ENCODE results near the gene SNAPC5. TPM values are rescaled to one million over a fixed set of nuclear protein-coding genes. Genes with fewer than 3 reads are reported as not detected.

SNAPC5 gene
- total and polyA plus RNA-seq, 2 donors from 2014 or later, result 29.6 to 49.6 TPM

GRCh38 chr15:66514586-66514985 is 17.0 kb upstream of the SNAPC5 start:
- Histone ChIP-seq H3K27me3 (ENCODE audit: control insufficient read depth, insufficient read depth, low read length) (no peaks in the 10 kb centered on the region), H3K9ac (ENCODE audit: low read length in 3 of 3) (no peak overlapping the region), H3K9me3 (ENCODE audit: control insufficient read depth in 2 of 3, insufficient read depth in 1 of 3, low read length in 3 of 3) (no peaks in the 10 kb centered on the region), H3K4me1 (ENCODE audit: control insufficient read depth in 2 of 3, insufficient read depth in 2 of 3, low read depth in 1 of 3, low read length in 3 of 3) (no peaks in the 10 kb centered on the region), H3K27ac (ENCODE audit: low read depth in 2 of 2, low read length in 2 of 2) (no peak overlapping the region), H3K36me3 (ENCODE audit: control insufficient read depth in 2 of 3, insufficient read depth in 3 of 3, low read length in 3 of 3) (no peaks in the 10 kb centered on the region), H3K4me3 (ENCODE audit: low read length in 3 of 3) (no peak overlapping the region)
- no peak for DNase-seq
- FAIRE-seq, result no peak
- intact Hi-C loops (cut with DNase I), result no loop called here
- no peak for TF ChIP-seq CTCF (IDR thresholded peaks at IDR 0.05; ENCODE audit: borderline replicate concordance, extremely low read depth, insufficient read depth)

DNA sequence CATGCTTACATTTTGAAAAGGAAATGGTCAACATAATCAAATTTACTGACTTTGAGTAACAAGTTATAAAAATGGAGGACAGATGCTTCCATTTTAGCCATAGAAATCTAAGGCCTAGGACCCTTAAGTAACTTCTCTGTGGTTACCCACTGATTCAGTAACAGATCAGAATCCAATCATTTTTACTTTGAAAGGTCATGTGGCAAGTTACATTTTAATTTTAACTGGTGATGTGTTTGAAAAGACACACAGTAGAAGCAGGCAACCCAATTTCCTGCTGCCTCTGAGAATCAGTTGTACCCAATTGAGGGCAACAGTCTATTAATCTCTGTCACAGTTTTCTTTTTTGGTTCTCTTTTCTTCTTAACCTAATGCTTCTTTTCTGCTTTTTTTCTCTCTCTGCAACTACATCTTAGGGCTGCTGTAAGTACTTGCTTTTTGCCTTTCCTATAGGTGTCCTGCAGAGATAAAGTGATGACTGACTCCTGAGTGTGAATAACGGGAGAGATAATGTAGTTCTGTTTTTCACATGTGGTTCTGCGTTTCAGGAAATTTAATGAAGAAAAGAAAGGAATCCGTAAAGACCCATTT is 10.8 kb upstream of the SNAPC5 start:
- H3K9me3 ChIP-seq (ENCODE audit: control insufficient read depth in 2 of 3, insufficient read depth in 1 of 3, low read length in 3 of 3), result no peaks in the 10 kb centered on the region
- DNase-seq (no peak), FAIRE-seq (no peak)
- H3K4me1 ChIP-seq (ENCODE audit: control insufficient read depth in 2 of 3, insufficient read depth in 2 of 3, low read depth in 1 of 3, low read length in 3 of 3), result peaks cover 2 to 5% (median 2%) of the 10 kb centered on the region in 3 donors
- H3K9ac ChIP-seq (ENCODE audit: low read length in 3 of 3), result no peak overlapping the region
- no peaks in the 10 kb centered on the region for H3K36me3 ChIP-seq (ENCODE audit: control insufficient read depth in 2 of 3, insufficient read depth in 3 of 3, low read length in 3 of 3)
- H3K27me3 ChIP-seq (ENCODE audit: control insufficient read depth, insufficient read depth, low read length), result no peaks in the 10 kb centered on the region
- intact Hi-C loops (cut with DNase I), result no loop called here
- H3K27ac ChIP-seq (ENCODE audit: low read depth in 2 of 2, low read length in 2 of 2), result no peak overlapping the region
- no peak for TF ChIP-seq CTCF (IDR thresholded peaks at IDR 0.05; ENCODE audit: borderline replicate concordance, extremely low read depth, insufficient read depth)
- H3K4me3 ChIP-seq (ENCODE audit: low read length in 3 of 3), result no peak overlapping the region

GRCh38 chr15:66505818-66506217 is 8.3 kb upstream of the SNAPC5 start:
- H3K9ac ChIP-seq (ENCODE audit: low read length in 3 of 3), result peak overlapping the region in 2 of 3 donors; percentile 95 to 96
- peaks cover 3 to 17% (median 13%) of the 10 kb centered on the region in 3 donors for H3K36me3 ChIP-seq (ENCODE audit: control insufficient read depth in 2 of 3, insufficient read depth in 3 of 3, low read length in 3 of 3)
- no peak for FAIRE-seq
- intact Hi-C loops (cut with DNase I), result no loop called here
- H3K4me3 ChIP-seq (ENCODE audit: low read length in 3 of 3), result peak overlapping the region; percentile 95 to 98 (median 97)
- DNase-seq, result peak in 1 of 5 donors; percentile 19
- H3K27ac ChIP-seq (ENCODE audit: low read depth in 2 of 2, low read length in 2 of 2), result no peak overlapping the region
- no peak for TF ChIP-seq CTCF (IDR thresholded peaks at IDR 0.05; ENCODE audit: borderline replicate concordance, extremely low read depth, insufficient read depth)
- peaks cover 3 to 7% (median 5%) of the 10 kb centered on the region in 3 donors for H3K4me1 ChIP-seq (ENCODE audit: control insufficient read depth in 2 of 3, insufficient read depth in 2 of 3, low read depth in 1 of 3, low read length in 3 of 3)
- H3K27me3 ChIP-seq (ENCODE audit: control insufficient read depth, insufficient read depth, low read length), result no peaks in the 10 kb centered on the region
- no peaks in the 10 kb centered on the region for H3K9me3 ChIP-seq (ENCODE audit: control insufficient read depth in 2 of 3, insufficient read depth in 1 of 3, low read length in 3 of 3)

DNA sequence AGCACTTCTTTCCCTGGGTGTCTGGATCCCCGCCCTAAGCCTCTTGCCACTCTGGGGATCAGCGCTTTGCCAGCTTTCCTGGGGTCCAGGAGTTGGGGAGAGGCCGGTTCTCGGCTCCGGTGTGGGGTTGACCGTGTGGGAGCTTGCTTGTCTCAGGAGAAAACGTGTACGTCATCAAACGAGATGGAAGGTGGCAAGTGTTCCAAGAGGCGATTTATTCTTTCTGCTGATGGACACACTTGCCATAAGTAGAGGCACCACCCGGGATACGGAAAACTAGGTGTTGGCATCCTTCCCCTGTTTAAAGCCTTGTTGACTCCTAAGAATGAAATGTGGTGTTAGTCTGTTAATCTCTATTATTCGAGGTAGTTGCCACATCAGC is 7.9 kb upstream of the SNAPC5 start:
- Histone ChIP-seq H3K9ac (ENCODE audit: low read length in 3 of 3) (peak overlapping the region; percentile 77 to 96 (median 95)), H3K27me3 (ENCODE audit: control insufficient read depth, insufficient read depth, low read length) (no peaks in the 10 kb centered on the region), H3K27ac (ENCODE audit: low read depth in 2 of 2, low read length in 2 of 2) (peak overlapping the region in 1 of 2 donors; percentile 93), H3K36me3 (ENCODE audit: control insufficient read depth in 2 of 3, insufficient read depth in 3 of 3, low read length in 3 of 3) (peaks cover 3 to 21% (median 16%) of the 10 kb centered on the region in 3 donors), H3K4me3 (ENCODE audit: low read length in 3 of 3) (peak overlapping the region; percentile 95 to 98 (median 97)), H3K9me3 (ENCODE audit: control insufficient read depth in 2 of 3, insufficient read depth in 1 of 3, low read length in 3 of 3) (no peaks in the 10 kb centered on the region), H3K4me1 (ENCODE audit: control insufficient read depth in 2 of 3, insufficient read depth in 2 of 3, low read depth in 1 of 3, low read length in 3 of 3) (peaks cover 3 to 7% (median 5%) of the 10 kb centered on the region in 3 donors)
- FAIRE-seq (no peak), DNase-seq (no peak)
- no peak for TF ChIP-seq CTCF (IDR thresholded peaks at IDR 0.05; ENCODE audit: borderline replicate concordance, extremely low read depth, insufficient read depth)
- intact Hi-C loops (cut with DNase I), result no loop called here
